Colon (tissue), 2 donors: ENCODE data around the gene HADHA.

Experiments used
- FAIRE-seq: peaks from 2 replicates; lab custom pipeline; 2012; peaks lifted over from hg19 to GRCh38; lab: Jason Lieb, UNC
- donor health status: control.
- donor health status: control.

Gene HADHA

DNA sequence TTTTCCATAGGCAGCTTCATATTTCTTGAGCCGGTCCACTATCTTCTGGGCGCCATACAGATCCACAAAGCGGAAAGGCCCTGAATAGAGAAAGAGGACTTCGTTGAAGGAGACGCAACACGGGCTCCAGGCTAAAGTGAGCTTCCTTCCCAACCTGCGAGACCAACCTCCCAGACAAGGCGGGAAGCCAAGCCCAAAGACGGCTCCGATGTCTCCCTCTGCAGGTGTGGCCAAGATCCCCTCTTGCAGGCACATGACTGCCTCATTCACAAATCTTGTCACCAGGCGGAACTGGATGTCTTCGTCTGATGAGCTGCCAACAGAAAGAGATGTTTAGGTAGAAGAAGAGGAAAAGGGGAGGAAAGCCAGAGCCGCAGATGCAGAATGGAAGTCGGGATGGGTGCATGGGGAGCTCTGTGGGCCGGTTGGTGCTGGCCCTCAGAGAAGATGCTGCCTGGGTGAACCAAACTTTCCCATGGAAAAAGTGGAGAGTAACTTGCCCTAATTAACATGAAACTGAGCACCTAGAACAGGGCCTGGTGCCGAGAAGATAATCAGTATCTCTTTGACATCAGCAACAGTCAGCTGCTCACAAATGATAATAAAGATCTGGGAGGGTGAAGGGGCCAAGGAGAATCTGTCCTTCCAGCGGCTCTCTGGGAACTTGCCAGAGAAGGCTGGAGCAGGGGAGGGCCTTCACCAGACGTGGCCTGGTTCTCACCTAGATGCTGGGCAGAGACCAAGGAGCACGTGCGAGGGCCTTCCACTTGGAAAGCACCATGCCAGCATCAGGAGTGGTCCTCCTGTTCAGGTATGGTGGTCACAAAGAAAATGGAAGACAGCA is 52.9 kb downstream of the HADHA start:
- no peak for FAIRE-seq

DNA sequence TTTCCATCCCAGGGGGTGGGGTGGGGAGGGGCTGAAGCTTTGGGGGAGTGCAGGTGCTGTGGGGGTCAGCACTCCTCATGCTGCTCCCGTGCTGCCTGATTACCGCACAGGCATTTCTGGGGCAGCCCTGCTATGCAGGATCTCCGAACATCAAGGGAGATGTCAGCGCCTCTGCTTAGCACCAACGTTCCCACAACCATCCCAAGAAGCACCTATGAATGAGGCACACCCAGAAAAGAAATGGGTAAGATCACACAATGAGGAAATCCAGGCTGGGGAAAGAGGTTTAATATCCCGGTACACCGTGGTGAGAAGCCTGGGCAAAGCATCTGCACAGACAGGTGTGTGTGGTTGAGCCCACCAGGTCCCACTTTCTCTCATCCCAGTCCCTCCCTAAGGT is 54.1 kb downstream of the HADHA start:
- FAIRE-seq, result no peak

- no peak for FAIRE-seq
These were observed 54.7 kb downstream of the HADHA start for GRCh38 chr2:26189751-26190150.

DNA sequence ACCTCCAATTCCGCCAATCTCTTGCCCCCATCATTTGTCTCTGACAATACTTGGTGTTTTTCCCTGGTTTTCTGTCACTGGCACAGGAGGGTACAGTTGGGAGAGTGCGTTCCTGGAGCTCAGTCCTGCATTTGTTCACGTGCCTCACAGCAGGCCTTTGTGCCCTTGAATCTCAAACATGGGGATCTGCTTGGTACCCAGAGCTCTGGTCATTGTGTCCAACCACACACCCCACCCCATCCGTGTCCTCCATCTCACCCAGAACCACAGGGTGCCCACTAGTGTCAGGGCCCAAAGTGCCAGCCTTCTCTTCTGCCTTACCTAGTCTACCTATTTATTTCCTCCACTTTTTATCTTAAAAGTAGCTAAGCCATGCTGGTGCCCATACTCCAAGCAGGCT is 55.3 kb downstream of the HADHA start:
- no peak for FAIRE-seq

DNA sequence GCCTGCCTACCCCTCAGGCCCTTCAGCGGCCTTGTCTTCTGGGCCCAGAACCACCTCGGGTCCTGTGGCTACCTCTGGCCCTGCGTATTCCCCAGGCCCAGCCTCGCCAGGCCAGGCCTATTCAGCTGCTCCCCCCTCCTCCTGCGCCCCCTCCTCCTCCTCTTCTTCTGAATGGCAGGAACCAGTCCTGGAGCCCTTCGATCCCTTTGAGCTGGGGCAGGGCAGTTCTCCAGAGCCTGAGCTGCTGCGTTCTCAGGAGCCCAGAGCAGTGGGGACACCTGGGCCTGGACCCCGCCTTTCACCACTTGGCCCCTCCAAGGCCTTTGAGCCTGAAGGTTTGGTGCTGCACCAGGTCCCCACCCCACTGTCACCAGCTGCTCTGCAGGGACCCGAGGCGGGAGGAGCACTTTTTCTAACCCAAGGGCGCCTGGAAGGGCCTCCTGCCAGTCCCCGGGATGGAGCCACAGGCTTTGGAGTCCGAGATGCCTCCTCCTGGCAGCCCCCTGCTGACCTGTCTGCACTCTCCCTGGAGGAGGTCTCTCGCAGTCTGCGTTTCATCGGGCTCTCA is 56.8 kb downstream of the HADHA start:
- FAIRE-seq, result no peak

GRCh38 chr2:26187114-26187513 is 57.3 kb downstream of the HADHA start:
- no peak for FAIRE-seq

- no peak for FAIRE-seq
These were observed 58.3 kb downstream of the HADHA start for GRCh38 chr2:26185954-26186770.

DNA sequence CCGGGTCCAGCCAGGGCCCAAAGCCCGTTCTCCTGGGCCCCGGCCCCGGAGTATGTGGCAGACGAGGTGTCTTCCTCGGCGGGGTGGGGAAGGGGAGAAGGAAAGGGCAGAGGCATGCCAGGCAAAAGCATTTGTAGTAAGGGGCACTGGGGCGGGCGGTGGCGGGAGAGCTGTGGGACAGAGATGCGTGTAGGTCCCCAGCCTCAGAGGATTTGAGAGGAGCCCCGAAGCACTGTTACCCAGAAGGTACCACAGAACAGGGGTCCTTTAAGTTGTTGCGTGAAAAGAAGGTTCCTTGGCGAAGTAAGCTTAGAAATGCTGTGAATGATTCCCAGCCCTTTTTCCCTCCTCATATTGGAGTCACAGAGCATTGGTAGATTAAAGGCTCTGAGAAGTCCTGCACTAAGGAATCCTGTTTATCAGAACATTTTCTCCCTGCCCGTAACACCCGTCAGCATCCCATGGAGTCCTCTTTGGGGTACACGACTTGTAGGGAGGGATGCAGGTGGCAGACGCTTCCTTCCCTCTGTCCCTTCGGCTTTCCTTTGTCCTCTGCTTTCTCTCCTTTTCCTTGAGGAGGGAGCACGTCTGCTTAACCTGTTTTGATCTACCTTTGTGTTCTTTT is 59.0 kb downstream of the HADHA start:
- FAIRE-seq, result no peak

DNA sequence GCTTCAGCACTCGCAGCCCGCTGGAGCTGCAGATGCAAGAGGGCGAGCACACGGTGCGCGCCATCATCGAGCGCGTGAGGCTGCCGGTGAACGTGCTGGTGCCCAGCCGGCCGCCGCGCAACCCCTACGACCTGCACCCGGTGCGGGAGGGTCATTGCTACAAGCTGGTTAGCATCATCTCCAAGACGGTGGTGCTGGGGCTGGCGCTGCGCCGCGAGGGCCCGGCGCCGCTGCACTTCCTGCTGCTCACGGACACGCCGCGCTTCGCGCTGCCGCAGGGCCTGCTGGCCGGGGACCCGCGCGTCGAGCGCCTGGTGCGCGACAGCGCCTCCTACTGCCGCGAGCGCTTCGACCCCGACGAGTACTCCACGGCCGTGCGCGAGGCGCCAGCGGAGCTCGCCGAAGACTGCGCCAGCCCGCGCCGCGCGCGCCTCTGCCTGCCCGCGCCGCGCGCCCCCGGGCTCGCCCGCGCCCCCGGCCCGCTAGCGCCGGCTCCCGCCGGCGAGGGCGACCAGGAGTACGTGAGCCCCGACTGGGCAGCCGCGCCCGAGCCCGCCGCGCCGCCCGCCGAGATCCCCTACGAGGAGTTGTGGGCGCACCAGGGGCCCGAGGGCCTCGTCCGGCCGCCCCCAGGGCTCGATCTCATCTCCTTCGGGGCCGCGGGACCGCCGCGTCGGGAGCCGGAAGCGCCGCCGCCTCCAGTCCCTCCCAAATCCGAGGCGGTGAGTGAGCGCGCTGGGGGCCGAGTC is 59.7 kb downstream of the HADHA start:
- FAIRE-seq, result no peak

DNA sequence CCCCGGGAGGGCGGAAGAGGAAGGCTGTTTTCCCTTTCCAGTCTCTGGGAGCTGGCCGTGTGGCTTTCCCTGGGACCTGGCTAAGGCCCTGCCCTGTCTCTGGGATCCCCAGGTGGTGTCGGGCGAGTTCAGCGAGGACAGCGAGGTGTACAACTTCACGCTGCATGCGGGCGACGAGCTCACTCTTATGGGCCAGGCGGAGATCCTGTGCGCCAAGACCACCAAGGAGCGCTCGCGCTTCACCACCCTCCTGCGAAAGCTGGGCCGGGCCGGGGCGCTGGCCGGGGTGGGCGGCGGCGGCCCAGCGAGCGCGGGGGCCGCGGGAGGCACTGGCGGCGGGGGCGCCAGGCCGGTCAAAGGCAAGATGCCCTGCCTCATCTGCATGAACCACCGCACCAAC is 60.3 kb downstream of the HADHA start:
- no peak for FAIRE-seq

DNA sequence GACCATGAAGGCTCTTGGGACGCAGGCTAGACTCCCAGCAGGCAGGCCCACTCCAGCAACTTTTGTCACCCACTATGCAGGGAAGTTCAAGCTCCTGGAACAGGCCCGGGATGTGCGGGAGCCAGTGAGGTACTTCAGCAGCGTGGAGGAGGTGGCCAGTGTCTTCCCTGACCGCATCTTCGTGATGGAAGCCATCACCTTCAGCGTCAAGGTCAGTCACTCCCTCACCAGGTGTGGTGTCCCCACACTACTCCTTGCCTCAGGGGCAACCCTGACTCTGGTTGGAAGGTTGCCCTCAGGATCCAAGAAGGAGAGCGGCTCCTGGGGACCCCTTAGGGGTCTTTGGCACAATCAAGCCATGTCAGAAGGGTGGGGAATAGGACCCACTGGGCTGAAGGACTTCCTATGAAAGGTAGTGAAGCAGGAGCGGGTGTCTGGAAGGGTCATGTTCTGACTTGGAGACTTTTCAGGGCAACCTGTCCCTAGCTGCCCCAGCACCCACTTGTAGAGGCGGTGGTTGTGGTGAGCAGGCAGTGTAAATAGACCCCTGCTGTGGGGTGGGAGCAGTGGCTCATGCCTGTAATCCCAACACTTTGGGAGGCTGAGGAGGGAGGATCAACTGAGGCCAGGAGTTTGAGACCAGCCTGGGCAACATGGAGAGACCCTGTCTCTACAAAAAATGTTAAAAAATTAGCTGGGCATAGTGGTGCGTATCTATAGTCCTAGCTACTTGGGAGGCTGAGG is 61.4 kb downstream of the HADHA start:
- no peak for FAIRE-seq

GRCh38 chr2:26182441-26182840 is 62.0 kb downstream of the HADHA start:
- FAIRE-seq, result no peak

- FAIRE-seq, result no peak
These were observed 65.0 kb downstream of the HADHA start for GRCh38 chr2:26179446-26179913.

DNA sequence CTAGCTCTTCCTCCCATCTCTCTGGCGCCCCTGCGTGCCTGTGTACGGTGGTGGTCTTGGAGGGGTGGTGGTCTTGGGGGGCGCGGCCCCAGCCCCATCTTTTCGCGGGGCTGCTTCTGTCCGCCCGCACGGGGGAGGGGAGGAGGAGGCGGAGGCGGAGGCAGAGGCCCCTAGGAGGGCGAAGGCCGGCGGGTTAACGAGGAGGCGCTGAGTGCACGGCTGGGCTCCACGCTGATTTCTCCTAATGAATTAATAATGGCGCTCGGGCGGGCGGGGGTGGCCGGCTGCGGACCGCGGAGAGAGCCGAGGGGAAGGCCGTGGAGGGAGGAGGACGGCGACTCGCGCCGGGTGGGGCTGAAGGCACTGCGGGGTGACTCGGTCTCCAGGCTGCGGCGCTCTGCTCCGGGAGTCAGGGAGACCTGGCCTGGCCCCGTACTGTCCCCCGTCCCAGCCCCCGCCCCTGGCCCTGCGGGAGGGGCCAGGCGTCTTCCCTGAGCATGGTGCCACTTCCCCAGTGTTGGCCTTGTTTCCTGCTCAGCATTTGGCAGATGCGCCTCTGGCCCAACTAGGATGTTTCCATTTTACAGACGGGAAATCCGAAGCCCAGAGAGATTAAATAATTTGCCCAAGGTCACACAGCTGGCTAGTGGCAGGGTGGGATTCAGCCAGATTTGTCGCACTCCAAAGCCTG is 65.5 kb downstream of the HADHA start:
- no peak for FAIRE-seq

GRCh38 chr2:26178246-26178645 is 66.2 kb downstream of the HADHA start:
- no peak for FAIRE-seq

DNA sequence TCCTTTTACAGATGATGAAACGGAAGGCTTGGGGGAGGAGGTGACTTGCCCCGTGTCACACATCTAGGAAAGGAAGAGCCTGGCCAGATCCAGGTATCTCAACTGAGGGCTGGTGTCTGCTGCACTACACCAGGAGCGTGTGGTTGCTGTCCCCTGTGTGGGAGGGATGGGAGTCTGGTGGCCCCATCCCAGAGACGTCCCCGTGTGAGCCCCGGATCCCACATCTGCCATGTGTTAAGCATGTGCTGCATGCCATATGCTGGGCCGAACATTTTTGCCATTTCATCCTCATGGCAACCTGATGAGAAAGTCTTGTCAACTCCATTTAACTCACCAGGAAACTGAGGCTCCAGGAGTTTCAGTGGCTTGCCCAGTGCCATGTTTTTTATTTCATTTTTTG is 67.3 kb downstream of the HADHA start:
- FAIRE-seq, result no peak

- no peak for FAIRE-seq
These were observed 68.2 kb downstream of the HADHA start for GRCh38 chr2:26176279-26176615.

- no peak for FAIRE-seq
These were observed 68.8 kb downstream of the HADHA start for GRCh38 chr2:26175466-26176278.

- no peak for FAIRE-seq
These were observed 69.6 kb downstream of the HADHA start for GRCh38 chr2:26174691-26175465.
